NCI-H1105 (cell line): Measurements from ENCODE around the gene MAST4.

Experiments used
- DNase-seq: peaks from one replicate; lab custom pipeline; 2025; lab: John Stamatoyannopoulos, UW

Gene MAST4

DNA sequence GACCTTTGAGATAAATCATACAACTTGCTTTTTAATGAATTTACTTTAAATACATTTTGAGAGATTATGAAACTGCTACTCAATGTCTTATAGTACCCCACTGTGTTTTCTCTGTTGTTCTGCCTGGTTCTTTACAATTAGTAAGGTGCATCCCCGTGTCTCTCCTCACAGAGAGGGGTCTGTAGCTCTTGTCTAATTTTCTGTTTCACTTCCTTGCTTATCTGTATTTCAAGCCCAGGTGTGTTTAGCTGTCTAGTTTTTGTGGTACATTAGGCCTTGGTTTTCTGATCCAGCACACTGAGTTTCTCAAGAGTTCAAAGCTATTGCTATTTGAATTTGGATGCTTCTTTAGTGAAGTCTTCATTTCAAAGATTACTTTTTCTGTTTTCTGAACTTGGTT lies 105.1 kb downstream of the MAST4 start:
- no peak for DNase-seq

DNA sequence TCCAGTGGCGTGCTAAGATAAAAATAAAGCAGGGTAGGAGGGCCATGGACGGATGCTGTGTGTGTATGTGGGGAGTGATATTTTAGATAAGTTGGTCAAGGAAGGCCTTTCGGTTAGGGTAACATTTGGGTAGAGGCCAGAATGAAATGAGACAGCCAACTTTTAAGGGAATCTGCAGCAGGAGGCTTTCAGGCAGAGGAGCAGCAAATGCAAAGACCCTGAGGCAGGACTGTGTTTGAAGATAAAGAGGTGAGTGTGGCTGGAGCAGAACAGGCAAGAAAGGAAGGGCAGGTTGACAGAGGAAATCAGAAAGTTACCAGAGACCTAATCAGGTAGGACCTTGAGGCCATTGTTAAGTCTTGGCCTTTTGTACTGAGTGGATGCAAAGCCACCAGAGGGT lies 106.2 kb downstream of the MAST4 start:
- no peak for DNase-seq

DNA sequence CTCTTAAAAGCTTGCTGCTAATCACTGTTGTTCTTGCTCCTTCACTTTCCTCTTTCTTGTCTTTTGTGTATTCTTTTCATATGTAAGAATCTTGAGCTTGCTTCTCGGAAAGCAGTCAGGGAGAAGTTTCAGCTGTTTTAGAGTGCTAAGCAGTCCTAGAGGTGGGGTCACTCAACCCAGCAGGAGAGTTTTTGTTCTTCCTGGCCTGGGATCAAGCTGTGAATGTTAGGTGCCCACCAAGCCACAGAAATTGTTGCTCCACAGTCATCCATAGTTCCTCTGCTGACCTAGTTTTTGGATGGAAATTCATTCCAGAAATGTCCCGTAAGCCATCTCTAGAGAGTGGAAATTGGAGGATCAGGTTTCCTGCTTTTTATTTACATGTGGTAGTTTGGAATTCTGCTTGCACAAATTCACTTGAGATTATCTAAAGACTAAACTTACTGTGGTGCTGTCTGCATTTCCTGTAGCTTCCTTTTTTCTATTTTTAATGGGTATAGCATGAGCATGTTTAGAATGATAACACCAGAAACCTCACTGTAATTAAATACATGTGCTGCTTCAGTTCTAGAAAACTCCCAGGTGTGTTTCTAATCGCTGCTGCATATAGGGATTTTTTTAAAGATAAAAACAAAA lies 108.7 kb downstream of the MAST4 start:
- DNase-seq, result no peak

DNA sequence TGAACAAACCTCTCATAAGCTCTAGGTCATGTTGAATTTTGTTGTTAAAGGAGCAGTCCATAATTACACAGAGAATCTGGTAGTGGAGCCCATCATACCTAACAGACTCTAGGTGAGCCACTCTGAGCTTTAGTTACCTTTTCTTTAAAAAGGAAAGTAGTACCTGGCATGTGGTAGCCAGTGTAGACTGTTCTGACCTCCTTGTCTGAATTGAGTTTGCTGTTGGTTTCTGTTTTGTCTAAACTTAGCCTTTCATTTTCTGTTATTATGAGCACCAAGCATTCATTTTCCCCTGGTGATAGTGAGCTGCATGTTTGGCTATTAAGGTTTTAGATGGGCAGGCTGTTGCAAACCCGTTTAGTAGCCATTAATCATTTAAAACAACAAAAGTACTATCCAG lies 112.2 kb downstream of the MAST4 start:
- DNase-seq, result no peak

DNA sequence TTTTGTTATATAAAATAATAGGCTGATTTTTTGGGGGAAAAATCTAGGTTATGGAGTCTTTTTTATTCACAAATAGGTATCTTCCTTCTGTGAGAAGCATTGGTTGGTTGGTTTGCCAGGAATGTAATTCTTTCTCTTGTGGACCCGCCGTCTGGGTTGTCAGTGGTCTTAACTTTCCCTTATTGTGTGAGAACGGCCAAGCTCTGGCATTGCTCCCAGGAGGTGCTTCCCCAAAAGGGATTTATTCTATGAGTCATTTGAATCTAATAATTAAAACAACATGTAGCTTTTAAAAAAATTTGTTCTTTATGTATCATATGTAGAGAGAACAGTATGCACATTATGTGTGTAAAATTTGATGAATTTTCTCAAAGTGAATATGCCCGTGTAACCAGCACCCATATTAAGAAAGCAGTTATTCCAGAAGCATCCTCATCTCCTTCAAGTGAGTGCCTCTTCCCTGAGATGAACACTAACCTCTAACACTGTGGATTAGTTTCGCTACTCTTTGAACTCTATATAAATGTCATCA lies 114.4 kb downstream of the MAST4 start:
- DNase-seq, result no peak

DNA sequence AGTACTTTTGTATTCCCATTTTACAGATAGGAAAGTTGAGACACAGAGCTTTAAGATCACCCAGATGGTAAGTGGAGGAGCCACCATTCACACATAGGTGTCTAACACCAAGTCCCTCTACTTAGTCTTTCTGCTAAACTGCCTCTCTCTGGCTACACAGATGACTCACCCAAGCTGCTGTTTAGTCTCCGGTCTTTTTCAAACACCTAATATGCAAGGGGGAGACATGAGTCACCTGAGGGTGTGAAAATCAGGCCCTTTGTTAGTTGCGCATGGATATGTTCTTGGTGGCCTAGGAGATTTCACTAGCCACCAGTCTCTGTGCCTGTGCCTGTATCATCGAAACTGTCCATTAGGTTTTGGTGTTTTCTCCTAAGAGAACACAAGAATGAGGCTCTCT lies 117.8 kb downstream of the MAST4 start:
- DNase-seq, result no peak

DNA sequence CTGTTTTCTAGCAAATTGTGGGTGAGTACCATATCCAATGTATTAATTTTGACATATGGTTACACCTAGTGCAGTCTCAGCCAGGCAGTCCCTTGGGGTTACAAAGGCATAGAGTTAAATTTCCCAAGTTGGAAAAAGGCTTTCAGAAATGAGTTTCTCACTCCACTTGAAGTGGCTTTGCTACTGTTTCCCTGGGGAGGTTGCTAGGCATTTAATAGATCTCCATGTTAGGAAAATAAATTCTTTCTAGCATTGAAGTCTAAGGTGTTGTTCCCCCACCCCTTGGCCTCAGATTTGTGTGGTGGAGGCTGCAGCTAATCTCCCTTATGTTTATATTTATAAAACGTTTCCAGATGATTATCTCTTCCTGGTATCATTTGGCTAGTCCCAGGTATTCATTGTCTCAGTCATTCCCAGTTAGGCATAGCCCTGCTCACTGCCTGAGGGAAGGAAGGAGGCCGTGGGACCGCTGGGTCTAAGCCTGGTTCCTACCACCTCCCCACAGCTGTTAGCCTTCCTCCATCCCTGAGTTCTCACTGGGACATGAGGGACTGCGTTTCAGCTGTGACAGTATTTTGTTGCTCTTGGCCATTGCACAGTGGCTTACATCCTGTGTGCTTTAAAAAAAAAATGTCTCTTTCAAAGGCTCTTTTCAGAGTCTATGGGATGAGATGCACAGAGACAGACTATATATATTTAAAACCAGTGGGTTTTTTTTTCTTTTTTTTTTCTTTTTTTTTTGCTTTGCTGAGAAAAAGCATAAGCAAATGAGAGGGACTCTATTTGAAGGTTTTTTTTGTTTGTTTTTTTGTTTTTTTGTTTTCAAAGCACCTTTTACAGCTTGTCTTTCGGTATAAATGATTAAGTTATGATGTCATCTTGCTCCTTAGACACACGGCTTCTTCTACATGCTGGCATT lies 121.5 kb downstream of the MAST4 start:
- DNase-seq, result no peak

DNA sequence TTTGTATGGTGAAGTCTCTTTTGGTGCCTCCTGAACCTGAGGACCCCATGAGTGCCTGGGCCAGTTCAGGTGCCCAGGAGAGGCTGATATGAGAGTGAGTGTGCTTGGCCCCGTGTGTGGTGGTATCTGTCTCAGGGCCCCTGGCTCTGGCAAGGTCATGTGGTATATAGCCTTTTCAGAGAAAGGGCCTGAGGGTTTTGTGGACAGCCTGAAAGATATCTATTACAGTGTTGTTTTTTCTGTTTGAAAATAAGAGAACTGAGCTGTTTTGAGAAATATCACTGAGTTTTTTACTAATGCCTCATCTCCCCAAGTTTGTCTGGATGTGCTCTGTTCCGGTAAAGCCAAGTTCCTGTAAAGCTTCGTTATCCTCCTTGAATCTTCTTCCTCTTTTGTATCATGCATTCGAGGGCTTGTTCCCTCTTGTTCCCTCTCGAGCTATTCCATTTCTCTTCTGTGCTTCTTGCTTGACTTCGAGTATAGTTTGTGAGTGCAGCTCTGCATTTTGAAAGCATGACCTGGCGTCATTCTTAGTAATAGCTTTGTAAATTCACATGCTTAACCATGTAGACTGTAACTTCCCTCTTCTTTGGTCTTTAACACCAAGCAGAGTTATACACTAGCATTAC lies 122.3 kb downstream of the MAST4 start:
- DNase-seq, result no peak

DNA sequence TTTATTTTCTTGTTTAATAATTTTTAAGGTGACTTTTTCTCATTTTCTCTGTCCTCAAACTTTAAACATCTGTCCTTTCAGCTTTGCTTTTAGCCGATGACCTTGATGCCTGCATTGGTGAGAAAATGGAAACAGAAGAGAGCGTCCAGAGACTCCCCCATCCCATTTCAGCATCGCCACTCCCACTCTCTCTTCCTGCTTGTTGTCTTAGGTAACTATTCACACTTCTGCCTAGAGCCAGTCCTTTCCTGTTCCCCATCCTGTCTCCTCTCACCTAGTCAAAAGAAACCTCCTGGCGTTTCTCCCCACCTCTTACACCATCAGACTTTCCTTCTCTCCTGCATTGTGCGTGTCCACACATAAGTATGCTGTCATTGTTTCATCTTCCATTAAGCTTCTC lies 124.6 kb downstream of the MAST4 start:
- DNase-seq, result peak; percentile 11

DNA sequence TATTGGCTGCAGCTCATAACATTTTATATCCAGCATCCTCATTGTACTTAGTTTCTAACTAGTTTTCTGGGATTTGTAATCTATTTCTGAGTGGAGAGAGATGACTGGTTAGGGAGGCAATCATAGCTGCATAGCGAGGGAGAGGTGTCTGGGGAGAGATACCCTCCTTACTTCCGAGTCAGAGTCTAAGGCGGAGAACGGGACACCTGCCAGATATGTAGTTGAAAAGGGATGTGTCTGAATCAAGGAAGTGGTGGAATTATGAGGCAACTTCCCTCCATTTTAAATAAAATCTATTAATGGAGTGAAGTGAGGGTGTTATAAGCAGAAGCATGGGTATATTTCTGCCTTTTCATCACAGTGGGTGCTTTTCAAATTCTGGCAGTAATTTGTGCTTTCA lies 126.5 kb downstream of the MAST4 start:
- DNase-seq, result no peak

DNA sequence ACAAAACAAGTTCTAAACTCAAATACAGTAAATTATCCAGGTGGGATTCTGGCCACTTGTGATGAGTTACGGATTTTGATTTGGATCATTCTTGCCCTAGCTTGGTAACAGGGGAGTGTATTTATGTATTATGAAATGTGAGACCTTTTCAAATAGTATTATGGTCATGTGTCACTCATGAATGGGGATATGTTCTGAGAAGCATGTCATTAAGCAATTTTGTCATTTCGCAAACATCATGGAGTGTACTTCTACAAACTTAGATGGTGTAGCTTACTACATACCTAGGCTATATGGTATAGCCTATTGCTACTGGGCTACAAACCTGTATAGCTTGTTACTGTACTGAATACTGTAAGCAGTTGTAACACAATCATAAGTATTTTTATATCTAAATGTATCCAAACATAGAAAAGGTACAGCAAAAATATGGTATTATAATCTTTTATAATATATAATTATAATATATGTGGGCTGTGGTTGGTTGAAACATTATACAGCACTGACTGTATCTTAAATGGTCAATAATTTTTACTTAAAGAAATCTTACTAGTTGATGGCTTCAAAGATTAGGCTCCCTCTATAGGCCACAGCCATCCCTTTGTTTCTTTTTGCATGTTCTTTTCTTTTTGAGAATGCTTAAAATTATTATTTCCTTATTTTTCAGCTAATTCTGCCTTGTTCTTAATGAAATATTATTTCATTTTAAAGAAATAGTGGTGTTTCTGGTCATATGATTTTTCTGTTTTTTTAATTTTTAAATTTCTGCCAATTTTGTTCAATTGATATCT lies 128.4 kb downstream of the MAST4 start:
- no peak for DNase-seq

DNA sequence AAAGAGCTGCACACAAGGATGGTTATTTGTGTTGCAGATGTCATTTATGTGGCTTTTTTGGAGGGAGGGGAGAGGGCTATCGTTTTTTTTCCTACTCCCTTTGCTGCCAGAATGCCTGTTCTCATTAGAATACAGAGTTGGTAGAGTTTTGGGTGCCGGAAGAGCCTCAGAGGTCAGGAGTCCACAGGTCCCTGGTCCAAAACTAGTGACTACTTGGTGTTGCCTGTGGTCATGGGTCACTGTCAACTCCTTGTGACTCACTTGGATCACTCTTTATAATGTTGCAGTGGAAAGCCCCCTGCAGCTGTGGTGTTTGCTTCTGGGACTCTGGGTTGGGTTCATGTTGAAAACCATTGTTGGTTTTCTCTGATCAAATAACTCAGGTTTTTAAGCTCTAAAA lies 131.4 kb downstream of the MAST4 start:
- no peak for DNase-seq

DNA sequence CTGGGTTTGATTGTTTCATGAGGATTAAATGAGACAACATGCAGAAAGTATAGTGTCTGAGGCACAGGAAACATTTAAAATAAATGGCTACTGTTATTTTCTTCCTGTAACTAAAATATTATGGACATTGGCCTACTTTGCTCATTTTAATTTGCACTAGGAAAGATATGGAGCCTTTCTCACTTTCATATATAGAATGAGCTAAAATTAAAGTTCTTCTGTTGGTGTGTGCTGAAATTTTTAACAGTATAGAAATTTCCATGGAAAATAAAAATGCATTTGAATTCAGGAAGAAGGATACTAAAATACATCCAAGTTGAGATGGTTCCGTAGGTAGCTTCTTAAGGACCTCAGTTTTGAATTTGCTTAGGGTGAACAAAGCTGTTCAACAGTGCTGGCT lies 131.9 kb downstream of the MAST4 start:
- DNase-seq, result no peak

DNA sequence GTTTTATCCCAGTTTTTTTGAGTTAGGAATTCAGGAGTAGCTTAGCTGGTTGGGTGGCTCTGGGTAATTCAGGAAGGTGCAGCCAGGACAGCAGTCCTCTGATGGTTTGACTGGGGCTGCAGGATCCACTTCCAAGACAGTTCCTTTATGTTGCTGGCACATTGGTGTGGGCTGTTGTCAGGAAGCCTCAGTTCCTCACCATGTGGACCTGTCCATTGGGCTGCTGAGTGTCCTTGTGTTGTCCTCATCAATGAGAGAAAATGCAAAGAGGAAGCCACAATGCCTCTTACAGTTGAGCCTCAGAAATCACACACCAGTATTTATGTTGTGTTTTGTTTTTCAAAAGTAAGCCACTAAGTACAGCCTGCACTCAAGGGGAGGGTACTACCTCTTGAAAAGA lies 140.9 kb downstream of the MAST4 start:
- DNase-seq, result no peak

DNA sequence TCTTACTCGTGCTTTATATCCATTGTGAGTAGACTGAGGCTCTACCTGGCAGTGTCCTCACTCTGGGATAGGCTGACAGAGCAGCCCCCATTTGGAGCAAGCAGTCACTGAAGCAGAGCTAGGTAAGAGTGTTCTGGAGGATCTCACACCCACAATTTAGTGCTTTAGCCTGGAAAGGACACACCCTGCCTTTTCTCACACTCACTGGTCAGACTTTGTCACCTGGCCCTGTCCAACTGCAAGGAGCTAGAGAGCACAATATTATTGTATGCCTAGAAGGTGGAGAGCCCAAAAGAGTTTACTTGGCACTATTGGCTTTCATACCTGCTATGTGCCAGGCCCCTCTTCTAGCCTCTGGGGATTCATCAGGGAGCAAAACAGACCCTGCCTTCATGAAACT lies 141.9 kb downstream of the MAST4 start:
- DNase-seq, result no peak

DNA sequence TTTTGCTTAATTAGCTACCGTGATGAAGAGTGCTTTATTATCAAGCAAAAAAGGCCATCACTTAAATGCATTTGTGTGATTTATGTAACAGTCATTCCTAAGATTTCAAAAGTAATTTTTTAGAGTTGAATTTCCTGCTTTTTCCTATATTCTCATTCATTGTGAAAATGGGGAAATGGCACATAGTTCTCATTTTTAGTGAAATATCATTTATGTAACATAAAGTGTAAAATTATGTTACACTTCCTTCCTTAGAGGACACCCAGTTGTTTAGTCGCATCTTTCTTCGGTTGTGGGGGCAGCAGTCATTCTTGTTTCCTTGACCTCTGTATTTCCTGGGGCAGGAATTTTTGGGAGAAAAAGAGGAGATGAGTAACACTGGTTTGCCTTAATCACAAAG lies 142.8 kb downstream of the MAST4 start:
- no peak for DNase-seq

DNA sequence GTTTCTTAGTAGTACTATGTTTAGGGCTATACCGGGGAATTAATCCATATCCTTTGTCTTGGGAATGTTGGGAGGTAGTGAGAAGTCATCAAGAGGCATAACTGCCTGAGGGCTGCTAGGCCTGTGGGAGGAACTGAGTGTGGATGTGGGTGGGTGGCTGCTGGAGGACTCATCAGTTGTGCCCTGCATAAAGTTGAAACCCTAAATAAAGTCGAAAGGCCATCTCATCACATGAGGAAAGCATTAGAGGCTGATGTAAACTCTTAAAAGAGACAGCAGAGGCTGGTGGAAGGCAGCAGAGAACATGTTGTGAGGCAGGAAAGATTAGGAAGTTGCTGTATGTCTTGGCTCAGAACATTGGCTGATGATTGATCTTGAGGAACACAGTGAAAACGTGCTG lies 143.8 kb downstream of the MAST4 start:
- no peak for DNase-seq

DNA sequence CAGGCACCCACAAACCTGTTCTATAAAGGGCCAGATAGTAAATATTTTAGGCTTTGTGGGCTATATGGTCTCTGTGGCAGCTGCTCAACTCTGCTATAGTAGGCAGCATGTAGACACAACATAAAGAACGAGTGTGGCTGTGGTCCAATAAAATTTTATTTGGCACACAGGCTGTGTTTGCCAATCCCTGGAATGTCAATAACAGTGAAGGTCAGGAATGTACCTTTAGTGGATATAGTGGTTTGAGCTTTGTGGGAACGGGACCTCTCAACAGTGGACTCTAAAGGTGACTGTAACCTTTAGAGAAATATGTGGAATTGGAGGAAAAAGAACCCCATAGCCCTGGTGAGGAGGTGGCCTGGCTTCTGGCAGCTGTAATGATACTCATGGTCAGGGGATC lies 145.2 kb downstream of the MAST4 start:
- DNase-seq, result no peak

DNA sequence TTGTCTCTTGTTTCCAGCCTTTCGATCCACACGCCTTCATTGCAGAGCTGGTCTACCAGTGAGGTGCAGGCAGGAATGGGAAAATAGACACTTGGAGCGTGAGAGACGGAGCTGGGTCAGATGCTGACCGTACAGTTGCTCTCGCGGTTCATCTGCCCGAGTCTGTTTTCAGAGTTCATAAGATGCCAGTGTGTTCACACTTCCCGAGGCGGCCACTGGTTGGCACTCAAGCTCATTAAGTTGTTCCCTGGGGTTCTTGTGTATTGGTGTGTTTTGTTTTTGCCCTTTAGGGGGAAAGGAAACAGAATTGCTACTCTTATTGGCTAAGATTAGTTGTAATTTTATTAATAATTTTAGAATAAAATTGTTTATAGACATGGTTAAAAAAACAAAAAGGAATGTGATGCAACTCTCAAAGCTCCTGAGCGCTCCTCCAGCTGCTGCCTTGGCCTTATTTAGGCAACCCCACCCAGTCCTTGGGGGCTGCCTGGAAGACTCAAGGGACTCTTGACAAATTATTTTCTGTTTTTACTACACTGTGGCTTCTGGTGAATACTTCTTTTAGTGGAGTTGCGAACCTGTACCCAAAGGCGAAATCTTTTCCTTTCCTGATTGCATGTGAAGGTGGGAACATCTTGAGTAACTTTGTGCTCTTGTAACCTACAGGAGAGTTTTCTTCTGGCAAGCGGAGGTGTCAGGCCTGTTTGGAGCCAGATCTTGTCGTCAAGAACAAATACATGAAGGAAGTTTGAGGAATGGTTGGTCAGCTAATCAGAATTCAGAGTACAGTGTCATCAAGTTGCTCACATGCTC lies 146.1 kb downstream of the MAST4 start:
- DNase-seq, result no peak

DNA sequence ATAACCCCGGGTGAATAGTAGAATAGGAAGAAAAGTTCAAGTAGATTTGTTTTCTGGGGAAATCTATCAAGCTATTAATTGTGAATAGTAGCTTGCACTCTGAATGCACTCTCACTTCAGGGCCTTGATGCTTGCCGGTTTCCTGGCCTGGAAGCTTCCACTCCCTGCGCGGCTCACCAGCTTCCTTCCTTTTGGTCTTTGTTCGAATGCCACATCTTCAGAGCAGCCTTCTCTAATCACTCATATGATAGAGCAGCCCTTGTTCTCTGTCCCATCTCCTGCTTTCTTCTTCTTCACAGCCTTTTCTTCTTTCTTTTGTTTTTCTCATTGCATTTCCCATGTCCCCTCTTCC lies 146.7 kb downstream of the MAST4 start:
- no peak for DNase-seq

DNA sequence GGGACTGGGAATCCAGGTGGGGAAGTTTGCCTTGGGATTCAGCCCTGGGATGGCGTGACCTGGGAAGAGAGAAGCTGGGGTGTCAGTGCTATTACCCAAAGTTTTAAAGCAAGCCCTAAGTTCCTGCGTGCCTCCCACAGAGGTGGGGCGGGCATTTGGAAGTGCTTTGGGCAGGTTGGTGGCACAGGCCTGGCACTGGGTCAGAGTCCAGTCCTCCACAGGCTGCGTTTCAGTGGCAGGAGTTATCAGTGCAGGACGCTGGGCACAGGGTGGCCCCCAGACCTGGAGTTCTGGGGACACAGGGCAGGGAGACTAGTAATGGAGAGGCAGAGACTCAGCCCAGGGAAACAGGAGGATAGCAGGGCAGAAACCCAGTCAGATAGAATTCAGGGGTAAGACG lies 147.2 kb downstream of the MAST4 start:
- DNase-seq, result no peak
